NOMO-1 (cell line): ENCODE measurements around the gene BAIAP2L2.
"Not testable (repeated sequence)": the region's sequence is repeated elsewhere in the genome, so short reads cannot be mapped to it uniquely, and the experiment has no call there.

Experiments used
- DNase-seq, 2 experiments: peaks; one replicate each; lab custom pipeline; 2025; ENCODE audit not compliant: unreplicated experiment in 2 of 2; lab: John Stamatoyannopoulos, UW

The BAIAP2L2 gene

DNA sequence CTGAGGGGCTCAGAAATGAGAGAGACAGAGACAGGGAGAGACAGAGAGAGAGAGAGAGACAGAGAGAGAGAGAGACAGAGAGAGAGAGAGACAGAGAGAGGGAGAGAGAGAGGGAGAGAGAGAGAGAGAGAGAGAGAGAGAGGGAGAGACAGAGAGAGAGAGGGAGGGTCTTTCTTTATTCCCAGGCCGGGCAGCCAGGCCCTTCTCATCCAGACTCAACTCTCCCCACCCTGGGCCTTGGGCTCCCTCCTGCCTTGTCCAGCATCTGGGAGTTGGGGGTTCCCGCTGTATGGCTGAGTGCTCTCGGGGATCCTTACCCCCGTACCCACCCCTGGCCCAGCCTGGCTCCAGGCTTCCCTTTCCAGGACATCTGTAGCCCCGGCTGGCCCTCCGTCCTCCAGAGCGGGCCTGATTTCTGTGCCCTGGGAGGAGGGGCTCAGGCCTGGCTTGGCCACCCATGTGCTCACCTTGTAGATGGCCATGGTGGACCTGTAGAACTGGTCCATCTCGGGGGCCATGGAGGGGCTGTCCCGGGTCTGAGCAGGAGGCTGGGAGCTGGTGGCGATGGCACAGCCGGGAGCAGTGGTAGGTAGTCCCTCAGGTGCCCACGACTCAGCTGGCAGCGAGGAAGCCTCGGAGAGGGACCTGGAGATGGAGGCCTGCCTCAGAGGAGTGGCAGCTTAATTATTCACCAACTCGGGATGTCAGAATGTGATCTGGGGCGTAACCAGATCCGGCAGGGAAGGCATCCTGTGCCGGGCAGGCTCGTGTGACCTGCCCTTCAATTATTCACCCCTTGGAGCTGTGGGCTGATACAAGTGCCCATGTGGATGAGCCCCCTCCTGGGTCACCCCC, at the start of gene BAIAP2L2:
TSS of gene BAIAP2L2 (minus strand) at position 677 of the 855 bp plus-strand sequence. CDS start at position 518, 159 bp downstream.
- no peak for DNase-seq

DNA sequence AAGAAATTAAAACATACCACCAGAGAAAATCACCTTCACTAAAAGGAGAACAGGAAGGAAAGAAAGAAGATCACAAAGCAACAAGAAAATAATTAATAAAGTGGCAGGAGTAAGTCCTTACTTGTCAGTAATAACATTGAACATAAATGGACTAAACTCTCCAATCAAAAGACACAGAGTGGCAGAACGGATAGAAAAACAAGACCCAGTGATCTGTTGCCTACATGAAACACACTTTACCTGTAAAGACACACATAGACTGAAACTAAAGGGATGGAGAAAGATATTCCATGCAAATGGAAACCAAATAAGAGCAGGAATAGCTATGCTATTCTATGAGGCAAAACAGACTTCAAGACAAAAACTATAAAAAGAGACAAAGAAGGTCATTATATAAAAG, 45.2 kb upstream of the BAIAP2L2 start:
- DNase-seq = no peak

DNA sequence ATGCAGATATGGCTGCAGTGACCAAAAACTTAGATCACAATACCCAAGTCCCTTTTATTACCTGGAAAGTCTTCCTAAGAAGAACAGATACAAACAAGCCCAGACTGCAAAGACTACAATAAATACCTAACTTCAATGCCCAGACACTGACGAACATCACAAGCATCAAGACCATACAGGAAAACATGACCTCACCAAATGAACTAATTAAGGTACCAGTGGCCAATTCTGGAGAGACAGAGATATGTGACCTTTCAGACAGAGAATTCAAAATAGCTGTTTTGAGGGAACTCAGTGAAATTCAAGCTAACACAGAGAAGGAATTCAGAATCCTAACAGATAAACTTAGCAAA, 44.1 kb upstream of the BAIAP2L2 start:
- not testable (repeated sequence) for DNase-seq

DNA sequence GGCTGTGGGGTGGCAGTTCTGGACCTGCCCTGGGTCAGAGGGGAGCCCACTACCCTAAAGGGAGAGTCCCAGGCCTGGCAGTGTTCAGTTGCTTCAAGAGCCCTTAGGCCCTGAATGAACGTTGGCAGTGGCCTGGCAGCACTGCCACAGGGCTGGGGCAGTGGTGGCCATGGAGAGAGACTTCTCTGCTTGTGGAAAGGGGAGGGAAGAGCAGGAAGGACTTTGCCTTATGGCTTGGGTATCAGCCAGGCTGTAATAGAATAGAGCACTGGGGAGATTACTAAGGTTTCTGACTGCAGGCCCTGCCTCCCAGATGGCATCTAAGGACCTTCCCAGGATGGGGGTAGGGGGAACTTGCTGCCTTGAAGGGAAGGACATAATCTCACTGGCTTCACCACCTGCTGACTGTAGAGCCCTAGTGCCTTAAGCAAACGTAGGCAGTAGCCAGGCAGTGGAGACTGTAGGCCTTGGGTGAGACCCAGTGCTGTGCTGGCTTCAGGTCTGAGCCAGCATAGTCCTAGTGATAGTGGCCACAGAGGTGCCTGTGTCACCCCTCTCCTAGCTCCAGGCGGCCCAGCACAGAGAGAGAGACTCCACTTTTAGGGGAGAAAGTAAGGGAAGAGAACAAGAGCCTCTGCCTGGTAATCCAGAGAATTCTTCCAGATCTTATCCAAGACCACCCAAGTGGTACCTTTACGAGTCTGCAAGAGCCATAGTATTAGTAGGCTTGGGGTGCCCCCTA, 43.5 kb upstream of the BAIAP2L2 start:
- DNase-seq = no peak

DNA sequence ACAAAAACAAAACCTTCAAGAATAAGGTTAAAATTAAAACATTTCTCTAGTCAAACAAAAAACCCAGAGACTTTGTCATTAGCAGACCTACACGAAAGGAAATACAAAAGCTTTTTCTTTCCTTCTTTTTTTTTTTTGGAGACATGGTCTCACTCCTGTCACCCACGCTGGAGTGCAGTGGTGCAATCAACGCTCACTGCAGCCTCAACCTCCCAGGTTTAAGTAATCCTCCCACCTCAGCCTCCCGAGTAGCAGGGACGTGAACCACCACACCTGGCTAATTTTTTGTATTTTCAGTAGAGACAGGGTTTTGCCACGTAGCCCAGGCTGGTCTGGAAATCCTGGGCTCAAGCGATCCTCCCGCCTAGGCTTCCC, 40.6 kb upstream of the BAIAP2L2 start:
- DNase-seq = no peak

DNA sequence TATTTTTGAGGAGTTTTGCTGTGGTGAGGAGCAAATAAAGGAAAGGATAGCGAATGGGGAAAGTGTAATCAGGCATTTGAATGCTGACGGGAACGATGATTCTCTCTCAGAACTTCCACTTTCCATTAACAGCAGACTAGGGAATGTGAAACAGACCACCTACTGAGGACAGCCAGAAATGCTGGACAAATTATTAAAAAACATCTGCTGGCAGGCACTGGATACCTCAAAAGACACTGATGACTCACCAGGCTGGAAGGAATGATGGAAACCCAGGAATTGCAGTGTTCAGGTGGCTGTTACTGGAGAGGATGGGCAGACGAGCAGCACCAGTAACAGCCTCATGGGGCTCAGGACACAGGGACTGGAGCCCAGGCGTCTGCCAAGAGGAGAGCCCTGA, 37.8 kb upstream of the BAIAP2L2 start:
- no peak for DNase-seq

- DNase-seq = not testable (repeated sequence)
These were observed 35.7 kb upstream of the BAIAP2L2 start for GRCh38 chr22:38146166-38146565.

- DNase-seq = no peak
These were observed 33.5 kb upstream of the BAIAP2L2 start for GRCh38 chr22:38144025-38144405.

- no peak for DNase-seq
These were observed 32.1 kb upstream of the BAIAP2L2 start for GRCh38 chr22:38142606-38143005.

DNA sequence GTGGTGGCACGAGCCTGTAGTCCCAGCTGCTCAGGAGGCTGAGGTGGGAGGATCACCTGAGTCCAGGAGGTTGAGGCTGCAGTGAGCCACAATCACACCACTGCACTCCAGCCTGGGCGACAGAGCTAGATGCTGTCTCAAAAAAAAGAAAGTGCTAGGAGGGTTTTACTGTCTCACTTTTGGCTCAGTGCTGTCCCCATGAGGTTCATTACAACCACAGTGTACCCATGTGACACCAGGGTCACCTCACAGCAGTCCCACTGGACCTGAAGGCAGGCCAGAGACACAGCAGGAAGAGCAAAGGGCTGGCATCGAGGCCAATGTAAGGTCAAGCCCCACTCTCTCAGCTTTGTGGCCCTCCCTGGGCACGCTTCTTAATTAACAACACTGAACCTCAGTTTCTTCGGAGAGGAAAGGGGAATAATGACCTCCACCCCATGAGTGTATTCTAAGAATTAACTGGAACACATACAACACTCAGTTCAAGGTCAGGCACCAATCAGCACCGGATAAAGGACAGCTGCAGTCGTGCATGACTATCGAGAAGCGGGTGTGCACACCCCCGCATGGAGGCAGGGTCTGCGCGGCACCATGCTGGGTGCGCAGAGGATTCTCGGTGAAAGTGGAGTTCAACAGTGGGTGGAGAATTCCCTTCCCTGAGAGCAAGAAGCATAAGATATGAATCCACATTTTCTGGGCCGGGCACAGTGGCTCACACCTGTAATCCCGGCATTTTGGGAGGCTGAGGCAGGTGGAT, 30.9 kb upstream of the BAIAP2L2 start:
- no peak for DNase-seq

GRCh38 chr22:38139901-38140300, 29.4 kb upstream of the BAIAP2L2 start:
- no peak for DNase-seq

- DNase-seq = no peak
These were observed 28.5 kb upstream of the BAIAP2L2 start for GRCh38 chr22:38138961-38139360.

GRCh38 chr22:38137876-38138687, 27.6 kb upstream of the BAIAP2L2 start:
- no peak for DNase-seq

DNA sequence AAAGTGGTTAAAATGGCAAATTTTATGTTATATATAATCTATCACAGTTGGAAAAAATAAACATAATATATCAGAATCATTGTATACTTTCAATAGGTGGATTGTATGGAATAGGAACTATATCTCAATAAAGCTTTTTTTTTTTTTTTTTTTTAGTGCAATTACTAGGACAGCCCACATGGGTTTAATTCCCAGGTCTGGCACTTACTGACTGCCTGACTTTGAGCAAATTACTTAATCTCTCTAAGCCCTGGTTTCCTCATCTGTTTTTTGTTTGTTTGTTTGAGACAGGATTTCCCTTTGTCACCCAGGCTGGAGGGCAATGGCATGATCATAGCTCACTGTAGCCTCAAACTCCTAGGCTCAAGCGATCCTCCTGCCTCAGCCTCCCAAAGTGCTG, 26.1 kb upstream of the BAIAP2L2 start:
- DNase-seq = no peak

DNA sequence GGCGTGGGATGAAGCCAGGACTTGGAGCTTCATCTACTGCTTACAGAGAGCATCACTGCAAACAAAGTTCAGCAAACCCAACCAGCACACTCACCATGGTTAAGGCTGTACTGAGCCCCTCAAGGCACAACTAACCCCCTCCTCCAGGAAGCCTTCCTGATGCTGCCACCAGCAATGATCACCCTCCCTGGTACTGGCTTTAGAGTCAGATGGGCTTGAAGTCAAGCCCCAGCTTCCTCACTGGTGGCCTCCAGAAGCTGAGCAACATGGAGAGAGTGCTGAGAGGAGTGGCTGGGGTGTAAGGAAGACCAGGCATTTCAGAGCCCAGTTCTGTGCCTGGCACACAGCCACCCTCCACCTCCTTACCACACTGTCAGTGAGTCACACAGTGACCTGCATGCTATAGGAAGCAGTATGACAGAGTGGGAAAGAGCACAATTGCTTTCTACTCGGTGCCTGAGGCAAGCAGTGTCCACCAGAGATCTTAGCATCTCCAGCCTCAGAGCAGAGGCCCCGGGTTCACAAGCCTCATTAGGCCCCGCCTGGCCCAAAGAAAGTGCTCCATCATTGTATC, 24.7 kb upstream of the BAIAP2L2 start:
- DNase-seq = no peak

GRCh38 chr22:38133331-38133730, 22.8 kb upstream of the BAIAP2L2 start:
- DNase-seq = no peak

- DNase-seq = no peak
These were observed 22.3 kb upstream of the BAIAP2L2 start for GRCh38 chr22:38132794-38133193.

DNA sequence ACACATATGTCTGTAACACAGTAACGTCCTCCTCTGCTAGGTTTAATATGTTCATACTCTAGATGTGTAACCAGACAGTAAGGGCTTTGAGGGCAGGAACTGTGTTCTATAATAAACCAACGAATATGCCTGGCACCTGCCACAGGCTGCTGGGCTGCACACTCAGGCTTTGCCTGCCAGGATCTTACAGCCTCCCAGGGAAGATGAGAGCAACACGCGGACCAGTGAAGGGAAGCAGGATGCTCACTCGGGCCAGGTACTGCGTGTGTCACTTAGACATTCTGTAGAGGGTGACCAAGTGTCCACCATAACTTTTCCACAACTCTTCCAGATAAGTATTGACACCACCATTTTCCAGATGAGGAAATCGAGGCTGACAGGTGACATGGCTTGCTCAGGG, 21.7 kb upstream of the BAIAP2L2 start:
- no peak for DNase-seq

- DNase-seq = no peak
These were observed 20.9 kb upstream of the BAIAP2L2 start for GRCh38 chr22:38131399-38131798.

DNA sequence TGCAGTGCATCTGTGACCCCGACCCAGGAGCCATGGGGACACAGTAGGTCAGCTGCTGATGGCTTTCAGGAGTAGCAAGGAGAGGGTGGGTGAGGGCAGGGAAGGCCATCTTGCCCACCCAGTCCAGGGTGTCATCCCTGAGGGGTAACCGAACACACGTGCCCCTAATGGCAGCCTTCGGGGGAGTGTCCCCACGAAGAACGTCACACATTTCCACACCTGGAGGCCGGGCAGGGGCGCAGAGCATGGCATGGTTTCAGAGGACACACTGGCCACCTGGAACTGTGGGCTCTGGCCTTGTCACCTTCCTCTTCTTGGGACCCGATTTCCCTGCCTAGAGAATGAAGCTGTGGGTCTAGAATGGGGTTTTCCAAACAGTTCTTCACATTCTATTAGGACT, 19.4 kb upstream of the BAIAP2L2 start:
- DNase-seq = no peak
